Osteoblast (primary cell): ENCODE data around the gene ANKH. TPM values are rescaled to one million over a fixed set of nuclear protein-coding genes. Genes with fewer than 3 reads are reported as not detected.

ENCODE experiments used
- DNase-seq: peaks from one replicate; pipeline ENCODE4 v3.0.0; 2011; ENCODE audit warnings: low spot score, mixed read lengths; ENCODE audit not compliant: insufficient read length; ENCODE audit errors: missing footprints
- H2AFZ ChIP-seq: 2 replicates; pipeline ENCODE4 v1.6.0; 2011; ENCODE audit warnings: mild to moderate bottlenecking, low read length
- H3K27ac ChIP-seq: 2 replicates; pipeline ENCODE4 v1.5.1; 2011; ENCODE audit warnings: mild to moderate bottlenecking, low read depth, low read length, moderate library complexity
- H3K27me3 ChIP-seq: 2 replicates; pipeline ENCODE4 v1.6.0; 2012; ENCODE audit warnings: mild to moderate bottlenecking, control low read depth, inconsistent platforms, low read length, moderate library complexity; ENCODE audit not compliant: insufficient read depth
- H3K36me3 ChIP-seq: 2 replicates; pipeline ENCODE4 v1.5.1; 2011; ENCODE audit warnings: mild to moderate bottlenecking, low read length, control low read depth, moderate library complexity; ENCODE audit not compliant: insufficient read depth
- H3K4me1 ChIP-seq: 2 replicates; pipeline ENCODE4 v1.5.1; 2011; ENCODE audit warnings: mild to moderate bottlenecking, low read length, control low read depth, moderate library complexity; ENCODE audit not compliant: insufficient read depth
- H3K4me2 ChIP-seq: 2 replicates; pipeline ENCODE4 v1.6.0; 2011; ENCODE audit warnings: mild to moderate bottlenecking, low read length; ENCODE audit not compliant: insufficient read depth
- H3K4me3 ChIP-seq: fragments of 200-600 bp; sonication (generic); 3 replicates; pipeline ENCODE4 v1.5.1; 2012; ENCODE audit warnings: mild to moderate bottlenecking, low read length, inconsistent platforms; ENCODE audit not compliant: insufficient read depth
- H3K79me2 ChIP-seq: 2 replicates; pipeline ENCODE4 v1.6.0; 2012; ENCODE audit warnings: mild to moderate bottlenecking, low read length, control low read depth, inconsistent platforms; ENCODE audit not compliant: insufficient read depth
- H3K9me3 ChIP-seq: 2 replicates; pipeline ENCODE4 v1.5.1; 2011; ENCODE audit warnings: low read depth, low read length, control low read depth
- H4K20me1 ChIP-seq: 2 replicates; pipeline ENCODE4 v1.6.0; 2012; ENCODE audit warnings: mild to moderate bottlenecking, low read length, control low read depth; ENCODE audit not compliant: insufficient read depth
- total RNA-seq: library from RNA; depleted of rRNA; stranded (reverse); fragments of >200 nt; gene quantifications from 2 replicates; pipeline ENCODE4 v1.2.3, GENCODE V29; 2012
- TF ChIP-seq, protein P1 (sequence below): IDR thresholded peaks from 2 replicates; pipeline ENCODE4 v1.5.1; 2011; ENCODE audit warnings: mild to moderate bottlenecking, low read depth, low read length, moderate library complexity; ENCODE audit errors: extremely low read depth

The ANKH gene
- total RNA-seq, 1 donor = 125 TPM

DNA sequence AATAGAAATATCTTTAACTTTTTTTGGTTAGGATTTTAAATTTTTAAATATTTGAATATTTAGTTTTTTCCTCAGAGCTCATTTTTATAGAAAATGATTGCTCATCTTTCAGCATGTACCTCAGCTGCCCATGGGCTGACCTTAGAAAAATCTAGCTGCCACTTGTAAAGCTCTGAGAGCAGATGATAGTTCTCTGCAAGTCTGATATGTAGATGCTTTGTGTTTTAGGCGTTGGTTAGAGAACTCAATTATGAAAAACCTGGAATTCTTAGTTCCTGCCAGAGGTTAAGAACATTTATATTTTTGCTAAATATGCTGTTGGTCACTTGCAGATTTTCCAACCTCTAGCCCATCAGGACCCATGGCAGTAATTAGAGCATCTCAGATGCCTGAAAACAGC, 192.0 kb downstream of the ANKH start:
- H3K27me3 ChIP-seq = no peaks in the 10 kb centered on the region
- H4K20me1 ChIP-seq = peaks cover 8% of the 10 kb centered on the region
- H3K4me3 ChIP-seq = no peak overlapping the region
- TF ChIP-seq, protein P1, sequence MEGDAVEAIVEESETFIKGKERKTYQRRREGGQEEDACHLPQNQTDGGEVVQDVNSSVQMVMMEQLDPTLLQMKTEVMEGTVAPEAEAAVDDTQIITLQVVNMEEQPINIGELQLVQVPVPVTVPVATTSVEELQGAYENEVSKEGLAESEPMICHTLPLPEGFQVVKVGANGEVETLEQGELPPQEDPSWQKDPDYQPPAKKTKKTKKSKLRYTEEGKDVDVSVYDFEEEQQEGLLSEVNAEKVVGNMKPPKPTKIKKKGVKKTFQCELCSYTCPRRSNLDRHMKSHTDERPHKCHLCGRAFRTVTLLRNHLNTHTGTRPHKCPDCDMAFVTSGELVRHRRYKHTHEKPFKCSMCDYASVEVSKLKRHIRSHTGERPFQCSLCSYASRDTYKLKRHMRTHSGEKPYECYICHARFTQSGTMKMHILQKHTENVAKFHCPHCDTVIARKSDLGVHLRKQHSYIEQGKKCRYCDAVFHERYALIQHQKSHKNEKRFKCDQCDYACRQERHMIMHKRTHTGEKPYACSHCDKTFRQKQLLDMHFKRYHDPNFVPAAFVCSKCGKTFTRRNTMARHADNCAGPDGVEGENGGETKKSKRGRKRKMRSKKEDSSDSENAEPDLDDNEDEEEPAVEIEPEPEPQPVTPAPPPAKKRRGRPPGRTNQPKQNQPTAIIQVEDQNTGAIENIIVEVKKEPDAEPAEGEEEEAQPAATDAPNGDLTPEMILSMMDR = no peak
- peaks cover 39% of the 10 kb centered on the region for H3K36me3 ChIP-seq
- no peaks in the 10 kb centered on the region for H3K9me3 ChIP-seq
- H3K4me2 ChIP-seq = no peak overlapping the region
- no peak overlapping the region for H2AFZ ChIP-seq
- DNase-seq = no peak
- H3K4me1 ChIP-seq = peaks cover 19% of the 10 kb centered on the region
- no peak overlapping the region for H3K27ac ChIP-seq
- H3K79me2 ChIP-seq = peaks cover 56% of the 10 kb centered on the region

DNA sequence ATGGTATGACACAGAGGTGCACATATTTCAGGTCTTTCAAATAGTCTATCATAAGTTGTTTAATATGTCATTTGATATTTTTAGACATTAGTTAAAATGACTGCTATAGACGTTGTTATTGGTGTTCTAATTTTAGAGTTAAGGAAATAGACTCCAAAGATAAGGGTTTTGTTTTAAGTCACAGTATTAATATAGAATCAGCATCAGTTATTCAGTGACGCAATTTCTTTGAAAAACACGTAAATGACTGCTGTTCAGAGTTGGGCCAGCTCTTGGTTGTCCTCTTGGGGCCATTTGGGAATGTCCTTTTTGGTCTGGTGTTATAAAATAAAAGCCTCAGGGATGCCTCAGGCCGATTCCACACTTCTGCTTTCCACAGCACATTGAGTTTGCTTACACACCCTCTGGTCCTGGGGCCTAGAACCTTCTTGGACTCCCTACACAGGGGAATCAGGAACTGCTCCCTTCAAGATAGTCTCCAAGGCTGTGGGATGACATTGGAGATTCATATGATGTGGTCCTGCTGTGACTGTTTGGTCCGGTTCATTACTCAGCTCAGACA, 192.7 kb downstream of the ANKH start:
- Histone ChIP-seq H3K4me2 (no peak overlapping the region), H3K27me3 (no peaks in the 10 kb centered on the region), H3K27ac (no peak overlapping the region), H2AFZ (no peak overlapping the region), H3K79me2 (peaks cover 63% of the 10 kb centered on the region), H4K20me1 (peaks cover 8% of the 10 kb centered on the region), H3K9me3 (no peaks in the 10 kb centered on the region), H3K36me3 (peaks cover 36% of the 10 kb centered on the region), H3K4me3 (no peak overlapping the region), H3K4me1 (peaks cover 19% of the 10 kb centered on the region)
- DNase-seq = no peak
- TF ChIP-seq, protein P1 = no peak

DNA sequence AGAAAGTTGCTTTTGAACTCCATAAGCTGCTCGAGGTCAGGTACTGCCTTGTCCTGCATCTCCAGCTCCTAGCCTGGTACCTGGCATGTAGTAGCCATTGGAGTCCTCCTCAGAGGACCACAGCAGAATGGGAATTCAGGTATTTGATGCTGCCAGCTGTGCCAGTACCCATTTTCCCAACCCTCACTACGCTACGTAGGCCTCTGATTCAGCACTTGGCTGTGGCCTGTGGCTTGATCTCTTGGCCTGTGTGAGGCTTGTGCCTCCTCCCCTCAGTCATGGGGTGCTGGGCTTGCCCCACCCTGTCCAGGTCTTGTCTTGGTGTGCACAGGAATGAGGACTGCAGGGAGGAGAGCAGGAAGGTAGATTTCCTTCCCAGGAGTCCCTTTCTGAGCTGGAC, 195.3 kb downstream of the ANKH start:
- H3K27ac ChIP-seq = peak overlapping the region; percentile 82
- H3K9me3 ChIP-seq = no peaks in the 10 kb centered on the region
- peaks cover 21% of the 10 kb centered on the region for H3K36me3 ChIP-seq
- H3K4me2 ChIP-seq = peak overlapping the region; percentile 72
- H4K20me1 ChIP-seq = peaks cover 20% of the 10 kb centered on the region
- no peaks in the 10 kb centered on the region for H3K27me3 ChIP-seq
- DNase-seq = peak; percentile 67
- H3K4me3 ChIP-seq = peak overlapping the region; percentile 38
- TF ChIP-seq, protein P1 = no peak
- peak overlapping the region; percentile 61 for H2AFZ ChIP-seq
- H3K79me2 ChIP-seq = peaks cover 88% of the 10 kb centered on the region
- H3K4me1 ChIP-seq = peaks cover 32% of the 10 kb centered on the region

DNA sequence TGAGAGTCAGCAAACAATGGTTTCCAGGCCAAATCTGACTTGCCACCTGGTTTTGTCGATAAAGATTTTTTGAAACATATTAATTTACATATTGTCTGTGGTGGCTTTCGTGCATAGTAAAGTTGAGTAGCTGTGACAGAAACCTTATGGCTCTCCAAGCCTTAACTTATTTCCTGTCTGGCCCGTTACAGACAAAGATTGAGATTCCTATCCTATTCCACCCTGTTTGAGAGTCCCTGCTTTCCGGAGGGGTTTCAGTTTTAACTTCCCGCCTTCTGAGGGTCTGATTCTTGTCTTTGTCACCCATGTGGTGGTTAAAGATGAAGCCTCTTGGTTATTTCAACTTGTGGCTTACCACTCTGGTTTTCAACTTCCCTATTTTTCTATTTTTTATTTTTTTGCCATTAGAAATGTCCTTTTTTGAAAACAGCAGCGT, 195.7 kb downstream of the ANKH start:
- DNase-seq = no peak
- Histone ChIP-seq H3K4me1 (peaks cover 36% of the 10 kb centered on the region), H3K9me3 (no peaks in the 10 kb centered on the region), H3K4me3 (peak overlapping the region; percentile 38), H3K27me3 (no peaks in the 10 kb centered on the region), H3K79me2 (peaks cover 93% of the 10 kb centered on the region), H3K27ac (peak overlapping the region; percentile 82), H3K4me2 (peak overlapping the region; percentile 72), H4K20me1 (peaks cover 20% of the 10 kb centered on the region), H3K36me3 (peaks cover 16% of the 10 kb centered on the region), H2AFZ (peak overlapping the region; percentile 61)
- TF ChIP-seq, protein P1 = no peak
